IMR-90 (cell line): ENCODE results near the gene OR6C6. TPM values are rescaled to one million over a fixed set of nuclear protein-coding genes. Genes with fewer than 3 reads are reported as not detected.

Experiments used
- ATAC-seq: fragments of 200-7000 bp; cut with Tn5 transposase; 2 replicates; pipeline ENCODE4 v1.9.1; 2020; ENCODE audit warnings: low read depth, mild to moderate bottlenecking, moderate library complexity
- BruUV-seq: library from RNA; stranded (reverse); fragments of 400-500 nt; replicated peaks from 2 replicates; lab custom pipeline; 2021; lab: Mats Ljungman, UMichigan
- CTCF ChIA-PET: fragments of 300-600 bp; formaldehyde crosslinking; extraction: SDS; loops from one replicate; lab custom pipeline; 2021; ENCODE audit warnings: antibody characterized with exemption; lab: Yijun Ruan, JAX
- POLR2A ChIA-PET: fragments of 300-600 bp; sonication (Branson Sonifier 250); formaldehyde crosslinking; loops from one replicate; lab custom pipeline; 2022; ENCODE audit warnings: antibody characterized with exemption; ENCODE audit not compliant: unreplicated experiment; lab: Charles Lee
- DNase-seq: peaks from one replicate; pipeline ENCODE4 v3.0.0; 2013
- H2AFZ ChIP-seq: replicated peaks from 2 replicates; pipeline ENCODE3; 2013; ENCODE audit warnings: low read length, mild to moderate bottlenecking; ENCODE audit not compliant: poor library complexity
- H2AK5ac ChIP-seq: 2 replicates; pipeline ENCODE4 v1.6.1; 2013; ENCODE audit warnings: low read depth, low read length, inconsistent platforms
- H2AK9ac ChIP-seq: replicated peaks from 2 replicates; pipeline ENCODE3; 2013; ENCODE audit warnings: mild to moderate bottlenecking, low read depth, low read length, moderate library complexity; ENCODE audit not compliant: poor library complexity
- H2BK120ac ChIP-seq: 2 replicates; pipeline ENCODE4 v1.6.1; 2013; ENCODE audit warnings: low read depth, low read length, inconsistent platforms
- H2BK15ac ChIP-seq: 3 replicates; pipeline ENCODE4 v1.6.1; 2013; ENCODE audit warnings: low read depth, low read length, inconsistent platforms
- H2BK20ac ChIP-seq: 2 replicates; pipeline ENCODE4 v1.6.1; 2013; ENCODE audit warnings: low read depth, mild to moderate bottlenecking, inconsistent platforms, low read length, moderate library complexity
- H2BK5ac ChIP-seq: 2 replicates; pipeline ENCODE4 v1.6.1; 2013; ENCODE audit warnings: mild to moderate bottlenecking, low read depth, low read length, inconsistent platforms; ENCODE audit not compliant: poor library complexity, severe bottlenecking
- H3K14ac ChIP-seq: replicated peaks from 2 replicates; pipeline ENCODE4 v1.6.1; 2013; ENCODE audit warnings: low read depth, low read length, inconsistent platforms
- H3K18ac ChIP-seq: 2 replicates; pipeline ENCODE4 v1.6.1; 2013; ENCODE audit warnings: low read depth, low read length, control low read depth
- H3K23ac ChIP-seq: 2 replicates; pipeline ENCODE4 v1.6.1; 2013; ENCODE audit warnings: low read depth, low read length, inconsistent platforms
- H3K27ac ChIP-seq: 2 replicates; pipeline ENCODE4 v1.5.1; 2013; ENCODE audit warnings: mild to moderate bottlenecking, control low read depth, low read length; ENCODE audit not compliant: insufficient read depth
- H3K27me3 ChIP-seq: 2 replicates; pipeline ENCODE4 v1.6.1; 2013; ENCODE audit warnings: low read length; ENCODE audit not compliant: control insufficient read depth, insufficient read depth
- H3K36me3 ChIP-seq: 2 replicates; pipeline ENCODE4 v1.6.1; 2013; ENCODE audit warnings: low read length, mixed read lengths; ENCODE audit not compliant: control insufficient read depth, insufficient read depth
- H3K4ac ChIP-seq: 2 replicates; pipeline ENCODE4 v1.6.1; 2013; ENCODE audit warnings: low read depth, low read length, inconsistent platforms
- H3K4me1 ChIP-seq: 2 replicates; pipeline ENCODE4 v1.6.1; 2013; ENCODE audit warnings: low read length, mixed read lengths; ENCODE audit not compliant: control insufficient read depth, insufficient read depth
- H3K4me2 ChIP-seq: 2 replicates; pipeline ENCODE4 v1.6.1; 2013; ENCODE audit warnings: low read depth, mild to moderate bottlenecking, control low read depth, low read length, moderate library complexity
- H3K4me3 ChIP-seq: 2 replicates; pipeline ENCODE4 v1.5.1; 2013; ENCODE audit warnings: low read depth, mild to moderate bottlenecking, control low read depth, low read length, moderate library complexity; ENCODE audit not compliant: insufficient read depth
- H3K56ac ChIP-seq: 2 replicates; pipeline ENCODE4 v1.6.1; 2013; ENCODE audit warnings: low read length, inconsistent platforms; ENCODE audit not compliant: insufficient read depth; ENCODE audit errors: extremely low read depth
- H3K79me1 ChIP-seq, 2 experiments: 2 replicates each; pipeline ENCODE4 v1.6.1; 2013; ENCODE audit warnings: low read length in 2 of 2, inconsistent platforms in 1 of 2, low read depth in 1 of 2
- H3K9ac ChIP-seq: 2 replicates; pipeline ENCODE4 v1.6.1; 2013; ENCODE audit warnings: low read depth, low read length, control low read depth
- H3K9me1 ChIP-seq: 2 replicates; pipeline ENCODE4 v1.6.1; 2013; ENCODE audit warnings: low read length, inconsistent platforms; ENCODE audit not compliant: insufficient read depth
- H3K9me3 ChIP-seq: 2 replicates; pipeline ENCODE4 v1.6.1; 2013; ENCODE audit warnings: low read length; ENCODE audit not compliant: control insufficient read depth, insufficient read depth
- H4K20me1 ChIP-seq: 2 replicates; pipeline ENCODE4 v1.6.1; 2013; ENCODE audit warnings: low read length, inconsistent platforms; ENCODE audit not compliant: insufficient read depth
- H4K5ac ChIP-seq: 2 replicates; pipeline ENCODE4 v1.6.1; 2013; ENCODE audit warnings: mild to moderate bottlenecking, low read depth, low read length, control low read depth
- H4K8ac ChIP-seq, 2 experiments: 2 replicates each; pipeline ENCODE4 v1.6.1; 2013; ENCODE audit warnings: low read depth in 2 of 2, low read length in 2 of 2, control low read depth in 1 of 2, inconsistent platforms in 1 of 2
- H4K91ac ChIP-seq: 2 replicates; pipeline ENCODE4 v1.6.1; 2013; ENCODE audit warnings: low read depth, low read length, inconsistent platforms; ENCODE audit not compliant: insufficient read depth
- BHLHE40 ChIP-seq: fragments of 150-350 bp; IDR thresholded peaks from 2 replicates; pipeline ENCODE4 v1.6.1; 2016; ENCODE audit warnings: mild to moderate bottlenecking, low read depth, low read length
- CHD1 ChIP-seq: IDR thresholded peaks from 2 replicates; pipeline ENCODE4 v1.6.1; 2012; ENCODE audit warnings: low read depth, low read length, improper control_type of control experiment
- ELK1 ChIP-seq: fragments of 150-350 bp; IDR thresholded peaks from 2 replicates; pipeline ENCODE4 v1.6.1; 2016; ENCODE audit warnings: low read depth, mild to moderate bottlenecking, low read length, moderate library complexity, borderline replicate concordance
- MAZ ChIP-seq: IDR thresholded peaks from 2 replicates; pipeline ENCODE4 v1.6.1; 2012; ENCODE audit warnings: low read depth, mild to moderate bottlenecking, low read length, improper control_type of control experiment, moderate library complexity, borderline replicate concordance
- MXI1 ChIP-seq: IDR thresholded peaks from 2 replicates; pipeline ENCODE4 v1.6.1; 2012; ENCODE audit warnings: low read depth, mild to moderate bottlenecking, low read length, moderate library complexity, borderline replicate concordance
- RFX5 ChIP-seq: IDR thresholded peaks from 2 replicates; pipeline ENCODE4 v1.8.0; 2012; ENCODE audit warnings: low read depth, mild to moderate bottlenecking, low read length, moderate library complexity
- WGBS, 2 experiments: methylation state at CpG; one replicate each; pipeline versions ENCODE4 v1.1.5 to v1.1.7; 2013; ENCODE audit warnings: missing lambda C conversion rate in 2 of 2; ENCODE audit not compliant: insufficient read length in 1 of 2; ENCODE audit errors: extremely low coverage in 2 of 2; 5-methylcytosine and 5-hydroxymethylcytosine counted together
- dilution Hi-C: fragments of 300-500 bp; cut with HindIII; formaldehyde crosslinking; loops from one replicate; pipeline ENCODE4 v1.14.3; 2018; ENCODE audit warnings: low sequenced_read_pairs; ENCODE audit not compliant: unreplicated experiment
- in situ Hi-C: fragments of 300-500 bp; cut with MboI; formaldehyde crosslinking; loops from 3 replicates; pipeline ENCODE4 v1.14.3; 2019; ENCODE audit warnings: low sequenced_read_pairs, inconsistent platforms, mixed read lengths
- intact Hi-C: fragments of 100-400 bp; cut with micrococcal nuclease; formaldehyde crosslinking; loops from 2 replicates; pipeline ENCODE4 v1.10.0; 2022
- polyA plus RNA-seq, 3 experiments: library from polyadenylated mRNA; depleted of rRNA; stranded (reverse); fragments of >200 nt; gene quantifications; 2 replicates each; pipeline ENCODE4 v1.2.3, GENCODE V29; 2012; ENCODE audit warnings: low replicate concordance in 1 of 3
- total RNA-seq: library from RNA; depleted of rRNA; stranded (reverse); fragments of >200 nt; gene quantifications from 2 replicates; pipeline ENCODE4 v1.2.3, GENCODE V29; 2012; rRNA removed

Gene OR6C6
- total and polyA plus RNA-seq, 2 of the 4 experiments (the other 2 are of a cell fraction) = not detected

DNA sequence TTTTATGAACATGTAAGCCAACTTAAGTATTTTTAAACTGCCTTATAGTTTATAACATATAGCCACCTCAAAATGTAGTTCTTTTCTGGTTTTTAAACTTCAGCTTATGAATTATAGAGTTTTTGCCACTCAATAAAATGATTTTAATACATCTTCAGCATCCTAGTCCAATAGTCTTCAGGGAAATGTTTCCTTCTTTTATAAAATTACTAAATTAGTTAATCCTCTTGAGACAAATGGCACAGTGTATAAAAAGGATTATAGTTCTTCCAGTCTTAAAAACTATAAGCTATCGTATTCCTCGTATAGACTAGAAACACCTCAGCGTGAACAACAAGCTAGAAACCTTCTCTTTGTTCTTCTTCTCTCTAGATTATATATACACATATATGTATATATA, 52.1 kb downstream of the OR6C6 start, which contains the start of gene OR6C74:
TSS of gene OR6C74 (plus strand) at position 301 of the 400 bp plus-strand sequence. CDS start 2,679 bp downstream, outside the sequence.
- no TSS peak for BruUV-seq
- Histone ChIP-seq H4K8ac (no peak within 1 kb of the TSS), H2BK15ac (no peak within 1 kb of the TSS), H3K4me1 (no peaks in the 10 kb centered on the region), H3K27me3 (no peaks in the 10 kb centered on the region), H4K5ac (no peak within 1 kb of the TSS), H3K9ac (no peak within 1 kb of the TSS), H2BK5ac (no peak within 1 kb of the TSS), H3K36me3 (no peaks in the 10 kb centered on the region), H3K27ac (no peak within 1 kb of the TSS), H2AK9ac (no peak within 1 kb of the TSS), H2BK120ac (no peak within 1 kb of the TSS), H4K20me1 (no peaks in the 10 kb centered on the region), H3K4me3 (no peak within 1 kb of the TSS), H3K79me1 (no peaks in the 10 kb centered on the region), H3K9me1 (no peaks in the 10 kb centered on the region), H3K14ac (no peak within 1 kb of the TSS), H3K4me2 (no peak within 1 kb of the TSS), H2BK20ac (no peak within 1 kb of the TSS), H4K91ac (no peak within 1 kb of the TSS), H3K18ac (no peak within 1 kb of the TSS), H3K9me3 (no peaks in the 10 kb centered on the region), H3K4ac (no peak within 1 kb of the TSS), H3K56ac (no peak within 1 kb of the TSS), H2AFZ (no peak within 1 kb of the TSS), H3K23ac (no peak within 1 kb of the TSS), H2AK5ac (no peak within 1 kb of the TSS)
- intact Hi-C loops (loop anchor here (10.0 kb wide), 1 partner anchor 140 kb away; no protein-coding TSS in a partner anchor), in situ Hi-C loops (no loop called here), dilution Hi-C loops (no loop called here)
- ATAC-seq = no peak
- TF ChIP-seq MAZ (no peak), ELK1 (no peak), RFX5 (no peak), BHLHE40 (no peak), MXI1 (no peak), CHD1 (no peak)
- DNase-seq = no peak
- CTCF ChIA-PET = no interaction called here
- WGBS, 2 experiments = no CpG with 5 or more reads among the region's 3 CpGs
- POLR2A ChIA-PET = no interaction called here

Other genes starting within 250 kb of the OR6C6 start
- not detected in 2 replicates for gene OR9K2, start 170.2 kb downstream of the OR6C6 start, total RNA-seq
- not detected in 2 replicates for gene OR9K2, start 170.2 kb downstream of the OR6C6 start, polyA plus RNA-seq (2012; rRNA removed)
- gene OR10A7, start 75.5 kb downstream of the OR6C6 start, total RNA-seq = not detected in 2 replicates
- gene OR10A7, start 75.5 kb downstream of the OR6C6 start, polyA plus RNA-seq (2012; rRNA removed) = not detected in 2 replicates
- gene OR6C74, start 52.0 kb downstream of the OR6C6 start, total RNA-seq = not detected in 2 replicates
- gene OR6C74, start 52.0 kb downstream of the OR6C6 start, polyA plus RNA-seq (2012; rRNA removed) = not detected in 2 replicates
- not detected in 2 replicates for gene OR6C1, start 17.8 kb upstream of the OR6C6 start, total RNA-seq
- gene OR6C1, start 17.8 kb upstream of the OR6C6 start, polyA plus RNA-seq (2012; rRNA removed) = not detected in 2 replicates
- gene OR6C3, start 34.2 kb upstream of the OR6C6 start, total RNA-seq = not detected in 2 replicates
- gene OR6C3, start 34.2 kb upstream of the OR6C6 start, polyA plus RNA-seq (2012; rRNA removed) = not detected in 2 replicates
- gene OR6C75, start 66.4 kb upstream of the OR6C6 start, total RNA-seq = not detected in 2 replicates
- not detected in 2 replicates for gene OR6C75, start 66.4 kb upstream of the OR6C6 start, polyA plus RNA-seq (2012; rRNA removed)
- gene OR6C65, start 104.0 kb upstream of the OR6C6 start, total RNA-seq = not detected in 2 replicates
- not detected in 2 replicates for gene OR6C65, start 104.0 kb upstream of the OR6C6 start, polyA plus RNA-seq (2012; rRNA removed)
- gene OR6C76, start 129.7 kb upstream of the OR6C6 start, total RNA-seq = not detected in 2 replicates
- not detected in 2 replicates for gene OR6C76, start 129.7 kb upstream of the OR6C6 start, polyA plus RNA-seq (2012; rRNA removed)
- gene OR6C2, start 147.5 kb upstream of the OR6C6 start, total RNA-seq = not detected in 2 replicates
- gene OR6C2, start 147.5 kb upstream of the OR6C6 start, polyA plus RNA-seq (2012; rRNA removed) = not detected in 2 replicates
- not detected in 2 replicates for gene OR6C70, start 173.6 kb upstream of the OR6C6 start, total RNA-seq
- not detected in 2 replicates for gene OR6C70, start 173.6 kb upstream of the OR6C6 start, polyA plus RNA-seq (2012; rRNA removed)
- gene OR6C68, start 195.8 kb upstream of the OR6C6 start, total RNA-seq = not detected in 2 replicates
- not detected in 2 replicates for gene OR6C68, start 195.8 kb upstream of the OR6C6 start, polyA plus RNA-seq (2012; rRNA removed)